Measurements from ENCODE around the gene PSD2. TPM values are rescaled to one million over a fixed set of nuclear protein-coding genes. Genes with fewer than 3 reads are reported as not detected.

The PSD2 gene
- total RNA-seq, 1 donor from 2014 or later, result 0.25 TPM

- Histone ChIP-seq H3K79me2 (ENCODE audit: insufficient read depth, low read length) (no peaks in the 10 kb centered on the region), H4K20me1 (ENCODE audit: insufficient read depth, low read length) (no peaks in the 10 kb centered on the region), H3K4me2 (ENCODE audit: low read length) (no peak overlapping the region), H2AFZ (ENCODE audit: low read depth, low read length) (no peak overlapping the region), H3K36me3 (ENCODE audit: insufficient read depth, low read length) (no peaks in the 10 kb centered on the region), H3K4me1 (ENCODE audit: insufficient read depth, low read length) (no peaks in the 10 kb centered on the region), H3K4me3 (ENCODE audit: insufficient read depth, low read depth, low read length) (no peak overlapping the region), H3K27ac (ENCODE audit: low read depth, low read length) (no peak overlapping the region), H3K9me3 (ENCODE audit: insufficient read depth, low read depth, low read length) (no peaks in the 10 kb centered on the region), H3K27me3 (ENCODE audit: insufficient read depth, low read length) (peaks cover 14% of the 10 kb centered on the region), H3K9ac (ENCODE audit: low read length) (no peak overlapping the region)
- DNase-seq (ENCODE audit: low read depth), result no peak
- H3K9me3 Mint-ChIP-seq (ENCODE audit: unreplicated experiment), result no peaks in the 10 kb centered on the region
- no peak overlapping the region for H3K4me3 Mint-ChIP-seq (ENCODE audit: unreplicated experiment)
- peaks cover 3% of the 10 kb centered on the region for H3K36me3 Mint-ChIP-seq (ENCODE audit: low read depth, unreplicated experiment)
- no peak for FAIRE-seq
- no peak for TF ChIP-seq EZH2 (IDR thresholded peaks at IDR 0.05; ENCODE audit: insufficient read depth, low read length)
- TF ChIP-seq, protein P1, sequence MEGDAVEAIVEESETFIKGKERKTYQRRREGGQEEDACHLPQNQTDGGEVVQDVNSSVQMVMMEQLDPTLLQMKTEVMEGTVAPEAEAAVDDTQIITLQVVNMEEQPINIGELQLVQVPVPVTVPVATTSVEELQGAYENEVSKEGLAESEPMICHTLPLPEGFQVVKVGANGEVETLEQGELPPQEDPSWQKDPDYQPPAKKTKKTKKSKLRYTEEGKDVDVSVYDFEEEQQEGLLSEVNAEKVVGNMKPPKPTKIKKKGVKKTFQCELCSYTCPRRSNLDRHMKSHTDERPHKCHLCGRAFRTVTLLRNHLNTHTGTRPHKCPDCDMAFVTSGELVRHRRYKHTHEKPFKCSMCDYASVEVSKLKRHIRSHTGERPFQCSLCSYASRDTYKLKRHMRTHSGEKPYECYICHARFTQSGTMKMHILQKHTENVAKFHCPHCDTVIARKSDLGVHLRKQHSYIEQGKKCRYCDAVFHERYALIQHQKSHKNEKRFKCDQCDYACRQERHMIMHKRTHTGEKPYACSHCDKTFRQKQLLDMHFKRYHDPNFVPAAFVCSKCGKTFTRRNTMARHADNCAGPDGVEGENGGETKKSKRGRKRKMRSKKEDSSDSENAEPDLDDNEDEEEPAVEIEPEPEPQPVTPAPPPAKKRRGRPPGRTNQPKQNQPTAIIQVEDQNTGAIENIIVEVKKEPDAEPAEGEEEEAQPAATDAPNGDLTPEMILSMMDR (IDR thresholded peaks at IDR 0.05; ENCODE audit: insufficient read depth, low read depth, low read length), result no peak
- H3K4me1 Mint-ChIP-seq (ENCODE audit: low read depth, unreplicated experiment), result no peaks in the 10 kb centered on the region
- peak overlapping the region; percentile 1 for H3K27ac Mint-ChIP-seq (ENCODE audit: unreplicated experiment)
- peaks cover 74% of the 10 kb centered on the region for H3K27me3 Mint-ChIP-seq (ENCODE audit: low read depth, unreplicated experiment)
Measured at GRCh38 chr5:139849501-139849900, 53.9 kb downstream of the PSD2 start.

DNA sequence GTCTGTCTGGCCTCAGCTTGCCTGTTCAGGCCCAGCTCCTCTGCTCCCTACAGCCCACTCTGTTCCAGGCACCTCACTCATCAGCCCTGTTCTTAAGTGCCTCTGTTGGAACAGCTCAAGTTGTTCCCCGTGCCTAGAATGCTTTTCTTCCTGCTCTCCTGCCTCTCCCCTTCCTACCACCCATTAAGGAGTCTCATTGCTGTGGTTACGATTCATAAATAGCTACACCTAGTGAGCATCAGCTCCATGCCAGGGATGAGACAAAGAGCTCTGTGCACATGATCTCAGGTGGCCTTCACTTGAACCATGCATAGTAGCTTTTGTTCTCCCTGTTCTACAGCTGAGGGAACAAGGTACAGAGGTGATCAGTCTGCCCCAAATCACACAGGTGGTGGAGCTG lies 54.3 kb downstream of the PSD2 start:
- no peaks in the 10 kb centered on the region for H3K36me3 ChIP-seq (ENCODE audit: insufficient read depth, low read length)
- H3K9ac ChIP-seq (ENCODE audit: low read length), result no peak overlapping the region
- H3K4me1 Mint-ChIP-seq (ENCODE audit: low read depth, unreplicated experiment), result no peaks in the 10 kb centered on the region
- no peak overlapping the region for H3K27ac ChIP-seq (ENCODE audit: low read depth, low read length)
- no peaks in the 10 kb centered on the region for H3K9me3 ChIP-seq (ENCODE audit: insufficient read depth, low read depth, low read length)
- H3K9me3 Mint-ChIP-seq (ENCODE audit: unreplicated experiment), result no peaks in the 10 kb centered on the region
- no peaks in the 10 kb centered on the region for H3K79me2 ChIP-seq (ENCODE audit: insufficient read depth, low read length)
- H3K36me3 Mint-ChIP-seq (ENCODE audit: low read depth, unreplicated experiment), result peaks cover 3% of the 10 kb centered on the region
- no peak for FAIRE-seq
- no peak overlapping the region for H3K27ac Mint-ChIP-seq (ENCODE audit: unreplicated experiment)
- H3K27me3 Mint-ChIP-seq (ENCODE audit: low read depth, unreplicated experiment), result peaks cover 71% of the 10 kb centered on the region
- no peaks in the 10 kb centered on the region for H3K4me1 ChIP-seq (ENCODE audit: insufficient read depth, low read length)
- peaks cover 14% of the 10 kb centered on the region for H3K27me3 ChIP-seq (ENCODE audit: insufficient read depth, low read length)
- no peak overlapping the region for H3K4me3 ChIP-seq (ENCODE audit: insufficient read depth, low read depth, low read length)
- H3K4me3 Mint-ChIP-seq (ENCODE audit: unreplicated experiment), result no peak overlapping the region
- TF ChIP-seq EZH2 (IDR thresholded peaks at IDR 0.05; ENCODE audit: insufficient read depth, low read length), result no peak
- TF ChIP-seq, protein P1 (IDR thresholded peaks at IDR 0.05; ENCODE audit: insufficient read depth, low read depth, low read length), result no peak
- no peak overlapping the region for H3K4me2 ChIP-seq (ENCODE audit: low read length)
- H4K20me1 ChIP-seq (ENCODE audit: insufficient read depth, low read length), result no peaks in the 10 kb centered on the region
- no peak for DNase-seq (ENCODE audit: low read depth)
- no peak overlapping the region for H2AFZ ChIP-seq (ENCODE audit: low read depth, low read length)

GRCh38 chr5:139850423-139851016 lies 54.9 kb downstream of the PSD2 start:
- FAIRE-seq, result no peak
- no peaks in the 10 kb centered on the region for H3K36me3 ChIP-seq (ENCODE audit: insufficient read depth, low read length)
- H3K27ac ChIP-seq (ENCODE audit: low read depth, low read length), result no peak overlapping the region
- H3K79me2 ChIP-seq (ENCODE audit: insufficient read depth, low read length), result no peaks in the 10 kb centered on the region
- peaks cover 65% of the 10 kb centered on the region for H3K27me3 Mint-ChIP-seq (ENCODE audit: low read depth, unreplicated experiment)
- H3K4me1 Mint-ChIP-seq (ENCODE audit: low read depth, unreplicated experiment), result no peaks in the 10 kb centered on the region
- H3K27me3 ChIP-seq (ENCODE audit: insufficient read depth, low read length), result peaks cover 13% of the 10 kb centered on the region
- H3K27ac Mint-ChIP-seq (ENCODE audit: unreplicated experiment), result no peak overlapping the region
- H3K9me3 ChIP-seq (ENCODE audit: insufficient read depth, low read depth, low read length), result no peaks in the 10 kb centered on the region
- no peaks in the 10 kb centered on the region for H3K4me1 ChIP-seq (ENCODE audit: insufficient read depth, low read length)
- no peak overlapping the region for H3K4me3 ChIP-seq (ENCODE audit: insufficient read depth, low read depth, low read length)
- no peaks in the 10 kb centered on the region for H4K20me1 ChIP-seq (ENCODE audit: insufficient read depth, low read length)
- peaks cover 3% of the 10 kb centered on the region for H3K36me3 Mint-ChIP-seq (ENCODE audit: low read depth, unreplicated experiment)
- no peaks in the 10 kb centered on the region for H3K9me3 Mint-ChIP-seq (ENCODE audit: unreplicated experiment)
- no peak overlapping the region for H2AFZ ChIP-seq (ENCODE audit: low read depth, low read length)
- no peak overlapping the region for H3K9ac ChIP-seq (ENCODE audit: low read length)
- no peak for DNase-seq (ENCODE audit: low read depth)
- H3K4me3 Mint-ChIP-seq (ENCODE audit: unreplicated experiment), result no peak overlapping the region
- no peak for TF ChIP-seq EZH2 (IDR thresholded peaks at IDR 0.05; ENCODE audit: insufficient read depth, low read length)
- TF ChIP-seq, protein P1 (IDR thresholded peaks at IDR 0.05; ENCODE audit: insufficient read depth, low read depth, low read length), result no peak
- no peak overlapping the region for H3K4me2 ChIP-seq (ENCODE audit: low read length)

Measured in astrocyte (in vitro differentiated cells and primary cell).